HG03575 (cell line): ENCODE data around the gene ZP3.
A peak's percentile ranks its signal among the peaks of the same experiment; 100 is the strongest.
"Not testable (repeated sequence)": the region's sequence is repeated elsewhere in the genome, so short reads cannot be mapped to it uniquely, and the experiment has no call there.

Experiments used
- ATAC-seq: cut with Tn5 transposase; IDR thresholded peaks from one replicate; pipeline ENCODE4 v1.9.1; 2021; ENCODE audit not compliant: unreplicated experiment, insufficient number of reproducible peaks, low FRiP score; ENCODE audit errors: extremely low read depth

Gene ZP3

GRCh38 chr7:76424413-76425111, at the start of gene ZP3:
ZP3 (plus strand) TSS chr7:76424950; CDS start chr7:76424965, 15 bp downstream.
- no peak for ATAC-seq

GRCh38 chr7:76375251-76375650, 49.5 kb upstream of the ZP3 start:
- no peak for ATAC-seq

GRCh38 chr7:76377186-76377918, 47.4 kb upstream of the ZP3 start:
- ATAC-seq, result no peak

GRCh38 chr7:76380623-76380966, 44.2 kb upstream of the ZP3 start:
- ATAC-seq, result no peak

GRCh38 chr7:76381814-76382213, 42.9 kb upstream of the ZP3 start:
- ATAC-seq, result no peak

GRCh38 chr7:76383089-76383944, 41.4 kb upstream of the ZP3 start:
- ATAC-seq, result no peak

- no peak for ATAC-seq
These were observed 38.0 kb upstream of the ZP3 start for GRCh38 chr7:76386691-76387260.

GRCh38 chr7:76387789-76388188, 37.0 kb upstream of the ZP3 start:
- not testable (repeated sequence) for ATAC-seq

- no peak for ATAC-seq
These were observed 34.7 kb upstream of the ZP3 start for GRCh38 chr7:76390092-76390491.

GRCh38 chr7:76392531-76393115, 32.1 kb upstream of the ZP3 start:
- no peak for ATAC-seq

- ATAC-seq, result peak; percentile 38
These were observed 31.4 kb upstream of the ZP3 start for GRCh38 chr7:76393116-76394031.

- ATAC-seq, result no peak
These were observed 29.8 kb upstream of the ZP3 start for GRCh38 chr7:76394957-76395356.

- not testable (repeated sequence) for ATAC-seq
These were observed 29.2 kb upstream of the ZP3 start for GRCh38 chr7:76395605-76395964.

- ATAC-seq, result no peak
These were observed 28.6 kb upstream of the ZP3 start for GRCh38 chr7:76395965-76396726.

GRCh38 chr7:76396864-76397263, 27.9 kb upstream of the ZP3 start:
- ATAC-seq, result no peak

- no peak for ATAC-seq
These were observed 27.2 kb upstream of the ZP3 start for GRCh38 chr7:76397409-76398183.

- ATAC-seq, result no peak
These were observed 24.5 kb upstream of the ZP3 start for GRCh38 chr7:76400248-76400647.
